ENCODE results near the gene FGF10. TPM values are rescaled to one million over a fixed set of nuclear protein-coding genes. Genes with fewer than 3 reads are reported as not detected.

FGF10 gene
- 0.13 and 40.6 TPM in 2 replicates for total RNA-seq

GRCh38 chr5:44389090-44389822 lies at the start of gene FGF10:
FGF10 (minus strand) TSS chr5:44389420; CDS start chr5:44388682, 738 bp downstream.

